Raji (cell line): ENCODE results near the gene ETV5.

Experiments used
- POLR2A ChIP-seq: IDR thresholded peaks from 2 replicates; pipeline ENCODE4 v1.6.1; 2011; ENCODE audit warnings: low read depth, low read length, control low read depth; ENCODE audit not compliant: insufficient read depth

Gene ETV5

GRCh38 chr3:186133980-186134379, 25.1 kb upstream of the ETV5 start:
- no peak for TF ChIP-seq POLR2A

GRCh38 chr3:186132487-186132886, 23.6 kb upstream of the ETV5 start:
- TF ChIP-seq POLR2A = no peak

- TF ChIP-seq POLR2A = no peak
Measured at GRCh38 chr3:186129206-186129605, 20.3 kb upstream of the ETV5 start.

GRCh38 chr3:186128158-186128557, 19.3 kb upstream of the ETV5 start:
- no peak for TF ChIP-seq POLR2A

- no peak for TF ChIP-seq POLR2A
Measured at GRCh38 chr3:186127463-186127862, 18.6 kb upstream of the ETV5 start.

- TF ChIP-seq POLR2A = no peak
Measured at GRCh38 chr3:186125118-186125517, 16.2 kb upstream of the ETV5 start.

- no peak for TF ChIP-seq POLR2A
Measured at GRCh38 chr3:186124592-186124991, 15.7 kb upstream of the ETV5 start.

GRCh38 chr3:186123012-186123411, 14.1 kb upstream of the ETV5 start:
- no peak for TF ChIP-seq POLR2A

- TF ChIP-seq POLR2A = no peak
Measured at GRCh38 chr3:186121968-186122367, 13.1 kb upstream of the ETV5 start.

GRCh38 chr3:186121278-186121677, 12.4 kb upstream of the ETV5 start:
- no peak for TF ChIP-seq POLR2A

- TF ChIP-seq POLR2A = no peak
Measured at GRCh38 chr3:186119499-186119898, 10.6 kb upstream of the ETV5 start.

GRCh38 chr3:186118692-186119091, 9.8 kb upstream of the ETV5 start:
- no peak for TF ChIP-seq POLR2A

GRCh38 chr3:186117521-186118134, 8.7 kb upstream of the ETV5 start:
- TF ChIP-seq POLR2A = no peak

- no peak for TF ChIP-seq POLR2A
Measured at GRCh38 chr3:186115239-186115996, 6.5 kb upstream of the ETV5 start.

GRCh38 chr3:186110975-186111974, 2.4 kb upstream of the ETV5 start:
- no peak for TF ChIP-seq POLR2A

- no peak for TF ChIP-seq POLR2A
Measured at GRCh38 chr3:186109897-186110803, 1.3 kb upstream of the ETV5 start.
